ENCODE results near the gene DMD. TPM values are rescaled to one million over a fixed set of nuclear protein-coding genes. Genes with fewer than 3 reads are reported as not detected.
A peak's percentile ranks its signal among the peaks of the same experiment; 100 is the strongest.

DMD gene
- total RNA-seq, 2 experiments from 2014 or later, result 0.14 to 0.37 TPM

- Mint-ChIP-seq H3K9me3 (peaks cover 5% of the 10 kb centered on the region), H3K27ac (no peak overlapping the region), H3K4me3 (no peak overlapping the region), H3K4me1 (ENCODE audit: low read depth) (no peaks in the 10 kb centered on the region), H3K36me3 (ENCODE audit: low read depth) (no peaks in the 10 kb centered on the region), H3K27me3 (ENCODE audit: low read depth) (peaks cover 7% of the 10 kb centered on the region)
- DNase-seq, result no peak
- intact Hi-C loops (cut with micrococcal nuclease), result no loop called here
- CTCF ChIA-PET, result no interaction called here
Observed at GRCh38 chrX:31166416-31166815, 2044.9 kb downstream of the DMD start.

DNA sequence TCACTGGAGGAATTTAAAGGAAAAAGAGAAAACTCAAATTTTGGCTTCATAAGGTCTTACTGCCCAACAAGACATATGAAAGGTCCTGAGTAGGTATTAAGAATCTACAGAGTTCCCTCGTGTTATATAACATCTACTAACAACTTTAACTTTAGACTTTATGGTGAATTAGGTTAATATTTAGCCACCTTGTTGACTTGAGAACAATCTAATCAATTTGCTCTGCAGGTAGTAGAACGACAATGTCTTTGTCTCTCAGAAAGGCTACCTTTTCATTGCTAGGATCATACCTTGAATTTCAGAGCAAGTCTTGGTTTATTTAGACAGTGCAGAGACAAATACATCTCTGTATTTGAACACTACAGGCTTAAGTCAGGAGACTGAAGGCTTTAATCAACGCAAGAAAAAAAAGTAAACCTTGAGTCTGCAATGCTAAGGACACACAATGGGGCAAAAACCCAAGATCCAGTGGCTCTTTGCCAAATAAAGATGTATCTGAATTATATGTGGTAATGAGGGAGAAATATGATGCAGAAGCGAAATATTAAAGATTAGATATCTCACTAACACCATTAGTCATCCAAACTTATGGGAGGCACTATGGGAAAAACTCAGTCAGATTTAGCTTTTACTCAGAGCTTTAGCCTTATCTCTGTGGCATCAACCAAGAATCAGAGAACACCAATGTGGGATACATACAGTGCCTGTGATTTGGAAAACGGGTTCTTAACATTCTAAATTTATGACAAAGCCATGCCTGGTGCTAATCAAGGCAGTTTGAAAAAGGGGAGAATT lies 2045.9 kb downstream of the DMD start:
- Mint-ChIP-seq H3K27me3 (ENCODE audit: low read depth) (peaks cover 7% of the 10 kb centered on the region), H3K36me3 (ENCODE audit: low read depth) (no peaks in the 10 kb centered on the region), H3K27ac (no peak overlapping the region), H3K4me3 (no peak overlapping the region), H3K4me1 (ENCODE audit: low read depth) (no peaks in the 10 kb centered on the region), H3K9me3 (peaks cover 5% of the 10 kb centered on the region)
- DNase-seq, result no peak
- intact Hi-C loops (cut with micrococcal nuclease), result no loop called here
- CTCF ChIA-PET, result no interaction called here

GRCh38 chrX:31154946-31155345 lies 2056.4 kb downstream of the DMD start:
- Mint-ChIP-seq H3K4me3 (no peak overlapping the region), H3K36me3 (ENCODE audit: low read depth) (no peaks in the 10 kb centered on the region), H3K9me3 (no peaks in the 10 kb centered on the region), H3K27me3 (ENCODE audit: low read depth) (no peaks in the 10 kb centered on the region), H3K27ac (no peak overlapping the region), H3K4me1 (ENCODE audit: low read depth) (no peaks in the 10 kb centered on the region)
- no peak for DNase-seq
- intact Hi-C loops (cut with micrococcal nuclease), result no loop called here
- CTCF ChIA-PET, result no interaction called here

- DNase-seq, result no peak
- H3K36me3 Mint-ChIP-seq (ENCODE audit: low read depth), result no peaks in the 10 kb centered on the region
- no peaks in the 10 kb centered on the region for H3K27me3 Mint-ChIP-seq (ENCODE audit: low read depth)
- H3K4me3 Mint-ChIP-seq, result no peak overlapping the region
- CTCF ChIA-PET, result no interaction called here
- intact Hi-C loops (cut with micrococcal nuclease), result no loop called here
- H3K9me3 Mint-ChIP-seq, result no peaks in the 10 kb centered on the region
- H3K4me1 Mint-ChIP-seq (ENCODE audit: low read depth), result no peaks in the 10 kb centered on the region
- no peak overlapping the region for H3K27ac Mint-ChIP-seq
Observed at GRCh38 chrX:31153475-31154047, 2057.8 kb downstream of the DMD start.

DNA sequence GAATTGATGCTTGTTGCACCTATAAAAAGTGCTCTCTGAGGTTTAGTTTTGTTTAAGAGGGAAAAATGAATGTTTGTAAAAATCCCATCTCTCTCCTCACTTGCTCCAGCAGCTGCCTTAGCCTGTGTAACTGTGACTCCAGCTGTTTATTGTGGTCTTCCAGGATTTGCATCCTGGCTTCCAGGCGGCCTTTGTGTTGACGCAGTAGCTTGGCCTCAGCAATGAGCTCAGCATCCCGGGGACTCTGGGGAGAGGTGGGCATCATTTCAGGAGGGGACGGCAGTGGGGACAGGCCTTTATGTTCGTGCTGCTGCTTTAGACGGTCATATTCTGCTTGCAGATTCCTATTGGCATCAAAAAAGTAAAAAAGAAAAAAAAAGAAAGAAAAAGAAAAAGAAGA lies 2064.2 kb downstream of the DMD start:
- H3K4me1 Mint-ChIP-seq (ENCODE audit: low read depth), result no peaks in the 10 kb centered on the region
- H3K9me3 Mint-ChIP-seq, result no peaks in the 10 kb centered on the region
- H3K27ac Mint-ChIP-seq, result no peak overlapping the region
- CTCF ChIA-PET, result no interaction called here
- intact Hi-C loops (cut with micrococcal nuclease), result no loop called here
- no peak for DNase-seq
- H3K4me3 Mint-ChIP-seq, result no peak overlapping the region
- no peaks in the 10 kb centered on the region for H3K36me3 Mint-ChIP-seq (ENCODE audit: low read depth)
- no peaks in the 10 kb centered on the region for H3K27me3 Mint-ChIP-seq (ENCODE audit: low read depth)

- no peak for DNase-seq
- Mint-ChIP-seq H3K9me3 (peaks cover 2% of the 10 kb centered on the region), H3K27me3 (ENCODE audit: low read depth) (no peaks in the 10 kb centered on the region), H3K36me3 (ENCODE audit: low read depth) (no peaks in the 10 kb centered on the region), H3K4me1 (ENCODE audit: low read depth) (peaks cover 10% of the 10 kb centered on the region), H3K4me3 (no peak overlapping the region), H3K27ac (no peak overlapping the region)
- CTCF ChIA-PET, result no interaction called here
- intact Hi-C loops (cut with micrococcal nuclease), result no loop called here
Observed at GRCh38 chrX:31139961-31140360, 2071.4 kb downstream of the DMD start.

DNA sequence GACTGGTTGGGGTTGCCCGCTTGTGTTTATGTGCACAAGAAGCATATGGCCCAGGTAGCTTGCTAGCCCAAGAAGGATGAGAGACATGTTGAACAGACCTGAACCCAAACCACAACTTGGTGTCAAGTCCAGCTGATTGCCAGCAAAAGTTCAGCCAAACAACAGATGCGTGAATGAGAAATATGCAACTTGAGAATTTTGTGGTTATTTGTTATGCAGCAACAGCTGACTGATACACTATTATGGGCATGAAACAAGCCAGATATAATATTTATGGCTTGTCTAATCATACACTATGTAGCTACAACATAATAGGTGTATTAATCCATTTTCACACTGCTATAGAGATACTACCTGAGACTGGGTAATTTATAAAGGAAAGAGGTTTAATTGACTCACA lies 2073.2 kb downstream of the DMD start:
- no peak for DNase-seq
- CTCF ChIA-PET, result no interaction called here
- H3K4me1 Mint-ChIP-seq (ENCODE audit: low read depth), result peaks cover 10% of the 10 kb centered on the region
- intact Hi-C loops (cut with micrococcal nuclease), result no loop called here
- H3K36me3 Mint-ChIP-seq (ENCODE audit: low read depth), result no peaks in the 10 kb centered on the region
- H3K27me3 Mint-ChIP-seq (ENCODE audit: low read depth), result no peaks in the 10 kb centered on the region
- H3K9me3 Mint-ChIP-seq, result peaks cover 2% of the 10 kb centered on the region
- H3K4me3 Mint-ChIP-seq, result no peak overlapping the region
- no peak overlapping the region for H3K27ac Mint-ChIP-seq

DNA sequence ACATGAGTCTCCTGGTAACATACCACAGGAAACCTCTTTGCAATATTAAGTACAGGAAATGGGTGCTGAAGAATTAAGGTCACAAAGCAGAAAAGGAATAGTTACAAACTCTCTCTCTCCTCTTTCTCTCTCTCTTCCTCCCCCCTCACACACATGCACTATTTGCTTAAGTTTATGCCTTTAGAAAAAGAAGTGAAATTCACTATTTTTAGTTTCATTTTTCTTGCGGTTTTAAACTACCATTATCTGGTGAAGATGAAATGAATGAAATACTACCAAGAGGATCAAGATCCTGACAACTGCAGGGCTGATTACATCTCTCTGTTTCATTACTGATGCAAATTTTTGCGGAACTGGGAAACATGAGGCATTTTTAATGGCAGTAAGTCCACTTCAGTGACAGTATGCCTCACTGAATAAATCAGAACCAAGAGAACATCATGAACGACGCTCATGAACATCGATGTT lies 2075.2 kb downstream of the DMD start:
- CTCF ChIA-PET, result no interaction called here
- Mint-ChIP-seq H3K9me3 (peaks cover 2% of the 10 kb centered on the region), H3K4me1 (ENCODE audit: low read depth) (peaks cover 13% of the 10 kb centered on the region), H3K27ac (peak overlapping the region; percentile 39), H3K27me3 (ENCODE audit: low read depth) (no peaks in the 10 kb centered on the region), H3K36me3 (ENCODE audit: low read depth) (no peaks in the 10 kb centered on the region), H3K4me3 (no peak overlapping the region)
- no peak for DNase-seq
- intact Hi-C loops (cut with micrococcal nuclease), result no loop called here

DNA sequence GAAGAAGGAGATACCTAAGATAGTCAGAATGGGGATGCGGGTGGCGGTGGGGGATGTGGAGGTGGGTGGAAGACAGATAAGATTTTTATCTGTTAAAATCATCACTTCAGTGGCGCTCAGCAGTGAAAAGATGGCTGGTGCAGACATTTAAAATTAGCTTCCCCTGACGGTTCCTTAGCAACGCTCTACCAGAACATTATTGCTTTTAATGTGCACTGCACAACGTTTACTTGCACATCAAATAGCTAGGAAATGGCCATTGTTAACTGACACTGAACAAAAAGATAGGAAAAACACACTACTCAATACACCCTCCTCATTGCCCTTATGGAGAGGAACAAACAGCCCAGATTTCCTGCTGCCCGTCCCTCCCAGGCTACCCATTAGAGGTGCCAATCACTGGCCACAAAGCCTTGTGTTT lies 2078.5 kb downstream of the DMD start:
- no peak overlapping the region for H3K27ac Mint-ChIP-seq
- no peaks in the 10 kb centered on the region for H3K36me3 Mint-ChIP-seq (ENCODE audit: low read depth)
- peaks cover 13% of the 10 kb centered on the region for H3K4me1 Mint-ChIP-seq (ENCODE audit: low read depth)
- H3K9me3 Mint-ChIP-seq, result peaks cover 2% of the 10 kb centered on the region
- intact Hi-C loops (cut with micrococcal nuclease), result no loop called here
- DNase-seq, result no peak
- H3K4me3 Mint-ChIP-seq, result no peak overlapping the region
- CTCF ChIA-PET, result no interaction called here
- H3K27me3 Mint-ChIP-seq (ENCODE audit: low read depth), result no peaks in the 10 kb centered on the region

DNA sequence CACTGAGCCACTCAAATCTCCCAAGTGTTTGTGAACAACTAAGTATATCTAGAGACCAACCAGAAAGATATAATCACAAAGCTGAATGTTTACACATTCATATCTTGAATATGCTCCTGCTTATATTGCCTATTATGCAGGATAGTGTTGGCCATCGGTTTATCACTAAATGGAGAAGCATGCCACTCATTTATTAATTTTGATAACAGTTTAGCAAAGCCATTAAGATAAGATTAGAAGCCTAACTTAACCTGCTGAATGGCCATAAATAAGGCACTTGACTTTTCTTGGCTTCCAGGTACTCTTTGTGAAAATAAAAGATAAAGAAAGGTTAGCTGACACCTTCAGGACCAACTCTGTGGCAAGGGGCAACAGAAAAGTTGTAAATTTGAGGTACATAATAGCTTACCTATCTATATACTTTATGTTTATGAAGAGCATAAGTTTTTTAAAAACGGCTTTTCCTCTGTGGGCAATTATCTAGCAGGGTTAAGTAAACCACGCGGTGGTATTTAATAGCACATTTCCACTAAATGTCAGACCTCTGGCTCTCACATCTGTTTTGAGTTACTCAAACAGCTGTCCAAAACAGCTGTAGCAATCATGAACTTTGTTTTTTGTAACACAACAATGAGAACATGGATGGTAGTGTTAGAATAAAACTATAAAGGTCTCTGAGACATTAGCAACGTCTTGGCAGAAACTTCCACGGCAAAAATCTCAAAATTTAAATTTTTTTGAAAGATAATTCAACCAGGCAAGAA lies 2080.7 kb downstream of the DMD start:
- CTCF ChIA-PET, result no interaction called here
- no peaks in the 10 kb centered on the region for H3K36me3 Mint-ChIP-seq (ENCODE audit: low read depth)
- peaks cover 3% of the 10 kb centered on the region for H3K4me1 Mint-ChIP-seq (ENCODE audit: low read depth)
- H3K9me3 Mint-ChIP-seq, result no peaks in the 10 kb centered on the region
- no peak overlapping the region for H3K4me3 Mint-ChIP-seq
- DNase-seq, result no peak
- intact Hi-C loops (cut with micrococcal nuclease), result no loop called here
- no peak overlapping the region for H3K27ac Mint-ChIP-seq
- peaks cover 2% of the 10 kb centered on the region for H3K27me3 Mint-ChIP-seq (ENCODE audit: low read depth)

GRCh38 chrX:31128855-31129254 lies 2082.5 kb downstream of the DMD start:
- no peak for DNase-seq
- no peaks in the 10 kb centered on the region for H3K36me3 Mint-ChIP-seq (ENCODE audit: low read depth)
- intact Hi-C loops (cut with micrococcal nuclease), result no loop called here
- H3K27me3 Mint-ChIP-seq (ENCODE audit: low read depth), result peaks cover 2% of the 10 kb centered on the region
- CTCF ChIA-PET, result no interaction called here
- H3K4me3 Mint-ChIP-seq, result no peak overlapping the region
- H3K27ac Mint-ChIP-seq, result no peak overlapping the region
- H3K4me1 Mint-ChIP-seq (ENCODE audit: low read depth), result peaks cover 3% of the 10 kb centered on the region
- H3K9me3 Mint-ChIP-seq, result no peaks in the 10 kb centered on the region

- Mint-ChIP-seq H3K36me3 (ENCODE audit: low read depth) (no peaks in the 10 kb centered on the region), H3K4me1 (ENCODE audit: low read depth) (peaks cover under 1% of the 10 kb centered on the region), H3K9me3 (no peaks in the 10 kb centered on the region), H3K4me3 (no peak overlapping the region), H3K27ac (no peak overlapping the region), H3K27me3 (ENCODE audit: low read depth) (peaks cover 2% of the 10 kb centered on the region)
- CTCF ChIA-PET, result no interaction called here
- DNase-seq, result no peak
- intact Hi-C loops (cut with micrococcal nuclease), result no loop called here
Observed at GRCh38 chrX:31127716-31128115, 2083.6 kb downstream of the DMD start.

GRCh38 chrX:31126205-31126604 lies 2085.1 kb downstream of the DMD start:
- peaks cover 2% of the 10 kb centered on the region for H3K27me3 Mint-ChIP-seq (ENCODE audit: low read depth)
- H3K27ac Mint-ChIP-seq, result no peak overlapping the region
- no peaks in the 10 kb centered on the region for H3K4me1 Mint-ChIP-seq (ENCODE audit: low read depth)
- CTCF ChIA-PET, result no interaction called here
- H3K9me3 Mint-ChIP-seq, result no peaks in the 10 kb centered on the region
- no peak for DNase-seq
- H3K36me3 Mint-ChIP-seq (ENCODE audit: low read depth), result no peaks in the 10 kb centered on the region
- no peak overlapping the region for H3K4me3 Mint-ChIP-seq
- intact Hi-C loops (cut with micrococcal nuclease), result no loop called here
